ENCODE measurements around the gene EPS8. TPM values are rescaled to one million over a fixed set of nuclear protein-coding genes. Genes with fewer than 3 reads are reported as not detected.

The EPS8 gene
- polyA plus RNA-seq, 1 donor (not counting 4 experiments of a cell fraction or from before 2014, with no cell fraction given): 4.0 TPM

DNA sequence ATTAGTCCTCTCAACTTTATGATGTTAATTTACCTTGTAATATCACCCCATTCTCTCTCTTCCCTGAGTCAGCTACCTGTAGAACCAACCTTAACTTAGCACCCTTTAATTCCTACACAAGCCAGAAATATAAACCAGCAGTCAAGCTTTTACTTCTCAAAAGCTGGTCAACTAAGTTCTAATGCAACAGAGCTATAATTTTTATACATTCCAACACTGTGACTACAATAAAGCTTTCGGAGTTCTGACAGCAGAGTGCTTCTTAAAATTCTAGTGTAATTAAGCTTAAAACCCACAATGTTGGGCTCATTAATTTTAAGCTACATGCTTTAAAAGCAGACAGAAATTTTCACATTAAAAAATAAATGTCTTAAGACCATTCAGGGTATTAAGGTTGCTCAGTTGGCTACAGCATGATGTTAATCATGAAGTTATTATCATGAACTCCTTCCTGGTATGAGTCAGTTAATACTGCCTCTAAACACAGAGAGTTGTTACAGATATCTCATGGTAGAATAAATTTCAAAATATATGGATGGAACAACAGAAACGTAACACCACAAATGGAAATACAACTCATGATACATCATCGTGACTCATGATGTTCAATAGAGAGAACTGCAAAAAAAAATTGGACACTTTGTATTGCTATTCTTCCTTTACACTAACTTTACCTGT is 126.7 kb downstream of the EPS8 start:
- TF ChIP-seq CTCF (optimal IDR thresholded peaks at IDR 0.05 in 1 of 3, IDR thresholded peaks at IDR 0.05 in 1 of 3, conservative IDR thresholded peaks at IDR 0.05 in 1 of 3; ENCODE audit: extremely low read depth in 1 of 3, insufficient read depth in 2 of 3, low read length in 3 of 3): no peak
- TF ChIP-seq EZH2 (IDR thresholded peaks at IDR 0.05; ENCODE audit: low read length): no peak
- H3K27me3 ChIP-seq (ENCODE audit: control insufficient read depth, extremely low read depth, insufficient read depth, low read length): no peaks in the 10 kb centered on the region
- H4K20me1 ChIP-seq (ENCODE audit: control insufficient read depth, extremely low read depth, insufficient read depth, low read length): no peaks in the 10 kb centered on the region
- H3K9ac ChIP-seq (ENCODE audit: control insufficient read depth, extremely low read depth, insufficient read depth, low read length): no peak overlapping the region
- H3K9me1 ChIP-seq (ENCODE audit: control insufficient read depth, extremely low read depth, insufficient read depth, low read length): no peaks in the 10 kb centered on the region
- peak; percentile 75 for FAIRE-seq
- H3K27ac ChIP-seq (ENCODE audit: control insufficient read depth, insufficient read depth, low read length): peak overlapping the region; percentile 75
- H3K4me3 ChIP-seq (ENCODE audit: control insufficient read depth in 2 of 3, extremely low read depth in 1 of 3, insufficient read depth in 2 of 3, low read depth in 1 of 3, low read length in 3 of 3): no peak overlapping the region
- no peaks in the 10 kb centered on the region for H3K79me2 ChIP-seq (ENCODE audit: control insufficient read depth, insufficient read depth, low read length)
- no peaks in the 10 kb centered on the region for H3K9me3 ChIP-seq (ENCODE audit: control insufficient read depth, low read depth, low read length)
- H3K4me2 ChIP-seq (ENCODE audit: control insufficient read depth, extremely low read depth, insufficient read depth, low read depth, low read length): peak overlapping the region; percentile 60
- H2AFZ ChIP-seq (ENCODE audit: control insufficient read depth, low read length): peak overlapping the region; percentile 55
- dilution Hi-C loops (cut with MboI; ENCODE audit: extremely low pct_ligation_motif_present, low sequenced_read_pairs): no loop called here
- no peaks in the 10 kb centered on the region for H3K36me3 ChIP-seq (ENCODE audit: control insufficient read depth in 2 of 2, extremely low read depth in 1 of 2, insufficient read depth in 2 of 2, low read length in 2 of 2)
- peaks cover 15% of the 10 kb centered on the region for H3K4me1 ChIP-seq (ENCODE audit: control insufficient read depth, extremely low read depth, insufficient read depth, low read length)
- peak; percentile 71 for DNase-seq (ENCODE audit: low read depth, low spot score)

- H3K4me2 ChIP-seq (ENCODE audit: control insufficient read depth, extremely low read depth, insufficient read depth, low read depth, low read length): no peak overlapping the region
- dilution Hi-C loops (cut with MboI; ENCODE audit: extremely low pct_ligation_motif_present, low sequenced_read_pairs): no loop called here
- no peak overlapping the region for H3K9ac ChIP-seq (ENCODE audit: control insufficient read depth, extremely low read depth, insufficient read depth, low read length)
- no peaks in the 10 kb centered on the region for H3K36me3 ChIP-seq (ENCODE audit: control insufficient read depth in 2 of 2, extremely low read depth in 1 of 2, insufficient read depth in 2 of 2, low read length in 2 of 2)
- FAIRE-seq: no peak
- no peaks in the 10 kb centered on the region for H3K9me3 ChIP-seq (ENCODE audit: control insufficient read depth, low read depth, low read length)
- H3K27me3 ChIP-seq (ENCODE audit: control insufficient read depth, extremely low read depth, insufficient read depth, low read length): no peaks in the 10 kb centered on the region
- H3K79me2 ChIP-seq (ENCODE audit: control insufficient read depth, insufficient read depth, low read length): no peaks in the 10 kb centered on the region
- H3K9me1 ChIP-seq (ENCODE audit: control insufficient read depth, extremely low read depth, insufficient read depth, low read length): no peaks in the 10 kb centered on the region
- no peaks in the 10 kb centered on the region for H3K4me1 ChIP-seq (ENCODE audit: control insufficient read depth, extremely low read depth, insufficient read depth, low read length)
- H4K20me1 ChIP-seq (ENCODE audit: control insufficient read depth, extremely low read depth, insufficient read depth, low read length): no peaks in the 10 kb centered on the region
- no peak overlapping the region for H3K4me3 ChIP-seq (ENCODE audit: control insufficient read depth in 2 of 3, extremely low read depth in 1 of 3, insufficient read depth in 2 of 3, low read depth in 1 of 3, low read length in 3 of 3)
- TF ChIP-seq EZH2 (IDR thresholded peaks at IDR 0.05; ENCODE audit: low read length) (no peak), CTCF (optimal IDR thresholded peaks at IDR 0.05 in 1 of 3, IDR thresholded peaks at IDR 0.05 in 1 of 3, conservative IDR thresholded peaks at IDR 0.05 in 1 of 3; ENCODE audit: extremely low read depth in 1 of 3, insufficient read depth in 2 of 3, low read length in 3 of 3) (no peak)
- H3K27ac ChIP-seq (ENCODE audit: control insufficient read depth, insufficient read depth, low read length): no peak overlapping the region
- no peak overlapping the region for H2AFZ ChIP-seq (ENCODE audit: control insufficient read depth, low read length)
- DNase-seq (ENCODE audit: low read depth, low spot score): no peak
These were observed 137.8 kb downstream of the EPS8 start for GRCh38 chr12:15651371-15651770.
